Spleen (tissue), 11 donors: ENCODE results near the gene DCAF8. TPM values are rescaled to one million over a fixed set of nuclear protein-coding genes. Genes with fewer than 3 reads are reported as not detected.
"Not testable (repeated sequence)": the region's sequence is repeated elsewhere in the genome, so short reads cannot be mapped to it uniquely, and the experiment has no call there.

ENCODE experiments used
- DNase-seq: peaks from one replicate; pipeline ENCODE4 v3.0.0-alpha.2; 2020
- H3K27ac ChIP-seq, 8 donors: fragments of 200-600 bp; sonication (generic) in 7 of 8; 1 replicate in 4 of 8; 2 replicates in 4 of 8; pipeline versions ENCODE4 v1.5.0 to v1.8.0; 2016 to 2021; ENCODE audit warnings: inconsistent platforms in 4 of 8, mild to moderate bottlenecking in 4 of 8, moderate library complexity in 1 of 8
- H3K27me3 ChIP-seq, 7 donors: fragments of 200-600 bp; sonication (generic) in 6 of 7; replicated peaks in 1 of 7; 1 replicate in 4 of 7; 2 replicates in 3 of 7; pipeline versions ENCODE4 v1.5.0 to v1.8.0; 2016 to 2021; ENCODE audit warnings: inconsistent platforms in 3 of 7, mild to moderate bottlenecking in 1 of 7
- H3K36me3 ChIP-seq, 6 donors: fragments of 200-600 bp; sonication (generic) in 5 of 6; 1 replicate in 4 of 6; 2 replicates in 2 of 6; pipeline versions ENCODE4 v1.5.0 to v1.8.0; 2016 to 2021; ENCODE audit warnings: inconsistent platforms in 2 of 6
- H3K4me1 ChIP-seq, 6 donors: fragments of 200-600 bp; sonication (generic) in 5 of 6; 1 replicate in 3 of 6; 2 replicates in 3 of 6; pipeline versions ENCODE4 v1.5.0 to v1.8.0; 2016 to 2021; ENCODE audit warnings: inconsistent platforms in 3 of 6
- H3K4me3 ChIP-seq, 8 donors: fragments of 200-600 bp; sonication (generic) in 7 of 8; 1 replicate in 4 of 8; 2 replicates in 4 of 8; pipeline versions ENCODE4 v1.5.0 to v1.8.0; 2016 to 2021; ENCODE audit warnings: inconsistent platforms in 4 of 8, mild to moderate bottlenecking in 4 of 8, moderate library complexity in 2 of 8
- H3K9me3 ChIP-seq, 8 donors: fragments of 200-600 bp; sonication (generic) in 7 of 8; 1 replicate in 4 of 8; 2 replicates in 4 of 8; pipeline versions ENCODE4 v1.5.0 to v1.8.0; 2016 to 2021; ENCODE audit warnings: inconsistent platforms in 4 of 8
- CTCF ChIP-seq, 11 experiments: fragments of 200-600 bp in 7 of 11; fragments of 450-650 bp in 4 of 11; sonication (generic) in 4 of 11; IDR thresholded peaks in 8 of 11; conservative IDR thresholded peaks in 3 of 11; 1 replicate in 7 of 11; 2 replicates in 4 of 11; pipeline versions ENCODE4 v1.4.0 to v1.8.0; 2016 to 2021; ENCODE audit warnings: antibody characterized with exemption in 11 of 11, inconsistent platforms in 4 of 11, mild to moderate bottlenecking in 1 of 11
- POLR2A ChIP-seq, 3 donors: fragments of 450-650 bp; IDR thresholded peaks; one replicate each; pipeline ENCODE4 v1.5.1; 2017; ENCODE audit warnings: antibody characterized with exemption in 3 of 3, mild to moderate bottlenecking in 1 of 3
- POLR2AphosphoS5 ChIP-seq, 3 donors: sonication (generic); formaldehyde crosslinking; IDR thresholded peaks; one replicate each; pipeline ENCODE4 v1.5.1; 2017; ENCODE audit warnings: antibody characterized with exemption in 3 of 3
- WGBS, 5 donors: extraction: QIAGEN DNeasy Blood & Tissue Kit in 3 of 5; methylation state at CpG; one replicate each; pipeline versions ENCODE4 v1.1.5 to v1.1.7; 2013 to 2018; 5-methylcytosine and 5-hydroxymethylcytosine counted together
- intact Hi-C: fragments of 100-400 bp; cut with DNase I; formaldehyde crosslinking; loops from one replicate; pipeline ENCODE4 v1.15.0; 2023; ENCODE audit warnings: low total_unique reads
- polyA plus RNA-seq, 3 donors: library from polyadenylated mRNA; stranded (reverse); fragments of 200-250 nt; gene quantifications; one replicate each; pipeline ENCODE4 v1.2.1, GENCODE V29; 2013
- total RNA-seq, 7 donors: library from RNA; depleted of rRNA in 3 of 7; stranded (reverse); fragments of >200 nt in 3 of 7; fragmentation: NEBNext Ultra II Directional in 4 of 7; extraction: Animal tissue kit (Norgen Biotek cat#: 25700) in 4 of 7; gene quantifications; one replicate each; pipeline versions ENCODE4 v1.1.0 to v1.2.1, GENCODE V29; 2016 to 2021
- donor health status: healthy with polysubstance abuse.
- donor health status: DM: no; HTN: no; CAD: no; lungs with moderate emphysema.
- donor health status: DM: no; HTN: no; CAD: no.
- donor health status: Bipolar disorder and iron deficiency.
- donor health status: healthy.
- donor health status: DM: no; HTN: no; CAD: no.
- donor health status: DM: yes; HTN: yes; CAD: no.

DCAF8 gene
- total and polyA plus RNA-seq, 10 donors: 59.4 to 210 (median 148) TPM

DNA sequence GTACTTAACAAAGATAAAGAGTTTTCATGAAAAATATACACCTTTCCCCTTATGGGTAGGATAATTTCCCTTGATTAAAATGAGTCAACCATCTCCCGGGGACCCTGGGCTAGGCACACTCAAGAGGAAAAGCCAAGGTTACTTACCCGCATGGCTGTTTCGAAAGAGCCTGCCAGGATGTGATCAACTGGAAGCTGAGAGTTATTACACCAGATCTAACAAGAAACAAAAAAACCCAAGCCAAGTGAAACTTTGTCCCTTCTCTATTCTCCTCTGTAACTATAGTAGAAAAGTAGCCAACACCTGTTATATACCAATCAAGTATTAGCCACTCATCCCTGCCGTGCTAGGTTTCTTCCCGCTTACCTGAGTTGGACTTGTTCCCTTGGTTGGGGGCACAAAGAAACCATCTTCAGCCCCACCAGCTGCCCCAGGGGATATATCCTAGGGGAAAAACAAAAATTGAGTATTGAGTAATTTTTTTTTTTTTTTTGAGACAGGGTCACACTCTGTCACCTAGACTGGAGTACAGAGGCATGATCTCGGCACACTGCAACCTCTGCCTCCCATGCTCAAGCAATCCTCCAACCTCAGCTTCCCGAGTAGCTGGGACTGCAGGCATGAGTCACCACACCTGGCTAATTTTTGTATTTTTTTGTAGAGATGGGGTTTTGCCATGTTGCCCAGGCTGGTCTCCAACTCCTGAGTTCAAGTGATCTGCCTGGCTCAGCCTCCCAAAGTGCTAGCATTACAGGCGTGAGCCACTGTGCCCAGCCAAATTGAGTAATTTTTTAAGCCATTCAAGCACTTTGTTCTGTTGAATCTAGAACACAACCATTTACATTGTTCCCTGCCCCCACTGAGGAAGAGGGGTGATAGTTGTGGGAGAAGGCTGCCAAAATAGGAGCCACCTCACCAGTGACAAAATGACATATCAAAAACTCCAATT is 30.9 kb upstream of the DCAF8 start:
- intact Hi-C loops: loop anchor here (5.0 kb wide), 1 partner anchor 101 kb away; the partner anchor contains the start of gene CASQ1
- no peaks in the 10 kb centered on the region for H3K27me3 ChIP-seq
- TF ChIP-seq POLR2A (IDR thresholded peaks at IDR 0.05) (no peak), POLR2AphosphoS5 (IDR thresholded peaks at IDR 0.05) (no peak), CTCF (IDR thresholded peaks at IDR 0.05 in 8 of 11, conservative IDR thresholded peaks at IDR 0.05 in 3 of 11) (no peak)
- no peak overlapping the region for H3K4me3 ChIP-seq
- no peak for DNase-seq
- no peaks in the 10 kb centered on the region for H3K9me3 ChIP-seq
- WGBS, 5 donors: 74 to 90% (median 81%) methylated on average over 8 of the region's 8 CpGs
- H3K27ac ChIP-seq: no peak overlapping the region
- H3K4me1 ChIP-seq: peaks cover 0 to 7% (median 0%) of the 10 kb centered on the region in 6 donors
- H3K36me3 ChIP-seq: peaks cover 35 to 100% (median 100%) of the 10 kb centered on the region in 6 donors

DNA sequence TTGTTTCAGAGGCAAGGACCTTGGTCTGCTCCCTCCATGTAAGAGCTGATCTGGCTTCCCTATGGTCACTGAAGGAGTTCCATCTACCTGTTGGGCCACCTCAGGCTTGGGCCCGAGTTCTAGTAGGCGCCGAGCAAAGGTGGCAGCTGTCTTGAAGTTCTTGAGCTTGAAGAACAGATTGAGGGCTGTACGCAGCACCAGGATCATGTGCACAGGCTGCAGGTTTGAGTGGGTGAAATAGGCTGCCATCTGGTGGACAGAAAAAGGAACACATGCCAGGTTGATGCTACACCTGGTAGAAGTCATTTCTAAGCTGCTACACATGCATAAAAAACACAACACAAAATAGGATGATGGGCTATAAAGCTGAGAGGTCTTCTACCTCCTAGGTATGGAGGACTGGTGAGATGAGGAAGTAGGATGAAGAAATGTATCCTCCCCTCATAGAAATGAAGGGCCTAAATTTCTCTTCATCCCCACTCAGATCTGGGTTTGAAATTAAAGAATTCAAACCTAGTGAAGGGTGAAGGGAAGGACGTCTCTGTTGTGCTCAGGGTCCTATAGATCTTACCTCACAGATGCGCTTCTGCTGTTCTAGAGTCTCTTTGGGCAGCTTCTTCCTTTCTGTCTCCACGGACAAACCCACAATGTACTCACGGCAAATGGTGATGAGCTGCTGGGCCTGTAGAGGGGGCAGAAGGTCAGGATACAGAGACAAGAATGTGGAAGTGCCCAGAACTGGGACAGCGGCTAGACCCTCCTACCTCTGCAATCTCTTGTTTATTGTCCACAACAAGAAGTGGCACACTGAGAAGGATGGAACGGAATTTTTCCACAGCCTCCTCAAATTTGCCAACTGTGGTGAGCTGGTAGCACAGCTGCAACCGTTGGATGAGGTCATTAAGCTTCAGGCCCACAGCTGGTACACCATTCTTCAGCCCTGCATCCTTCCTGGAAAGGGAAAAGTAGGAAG is 29.2 kb upstream of the DCAF8 start:
- intact Hi-C loops: loop anchor here (5.0 kb wide), 1 partner anchor 99 kb away; the partner anchor contains the start of gene CASQ1
- TF ChIP-seq CTCF (IDR thresholded peaks at IDR 0.05 in 8 of 11, conservative IDR thresholded peaks at IDR 0.05 in 3 of 11) (peak; percentile 70 to 90 (median 81)), POLR2AphosphoS5 (IDR thresholded peaks at IDR 0.05) (peak in 2 of 3 donors; percentile 25 to 50), POLR2A (IDR thresholded peaks at IDR 0.05) (no peak)

GRCh38 chr1:160287769-160288168 is 25.4 kb upstream of the DCAF8 start:
- WGBS, 5 donors: 90 to 97% (median 94%) methylated on average over 12 of the region's 12 CpGs
- H3K27me3 ChIP-seq, H3K4me3 ChIP-seq, H3K27ac ChIP-seq, H3K9me3 ChIP-seq, DNase-seq: not testable (repeated sequence)
- Histone ChIP-seq H3K36me3 (peaks cover 11 to 60% (median 50%) of the 10 kb centered on the region in 6 donors), H3K4me1 (peaks cover 19 to 38% (median 28%) of the 10 kb centered on the region in 6 donors)
- peak in 1 of 3 donors; percentile 9 for TF ChIP-seq POLR2AphosphoS5 (IDR thresholded peaks at IDR 0.05)
- intact Hi-C loops: loop anchor here (5.0 kb wide), 1 partner anchor 185 kb away; no protein-coding TSS in a partner anchor

More for the DNA sequence above, 29.2 kb upstream of the DCAF8 start:
- Histone ChIP-seq H3K4me1 (peaks cover 0 to 7% (median 0%) of the 10 kb centered on the region in 6 donors), H3K4me3 (no peak overlapping the region), H3K9me3 (no peaks in the 10 kb centered on the region), H3K36me3 (peaks cover 26 to 89% (median 83%) of the 10 kb centered on the region in 6 donors), H3K27ac (peak overlapping the region in 2 of 8 donors; percentile 0 to 31), H3K27me3 (no peaks in the 10 kb centered on the region)
- 35 to 61% (median 42%) methylated on average over 11 of the region's 11 CpGs for WGBS, 5 donors
- DNase-seq: peak; percentile 80

DNA sequence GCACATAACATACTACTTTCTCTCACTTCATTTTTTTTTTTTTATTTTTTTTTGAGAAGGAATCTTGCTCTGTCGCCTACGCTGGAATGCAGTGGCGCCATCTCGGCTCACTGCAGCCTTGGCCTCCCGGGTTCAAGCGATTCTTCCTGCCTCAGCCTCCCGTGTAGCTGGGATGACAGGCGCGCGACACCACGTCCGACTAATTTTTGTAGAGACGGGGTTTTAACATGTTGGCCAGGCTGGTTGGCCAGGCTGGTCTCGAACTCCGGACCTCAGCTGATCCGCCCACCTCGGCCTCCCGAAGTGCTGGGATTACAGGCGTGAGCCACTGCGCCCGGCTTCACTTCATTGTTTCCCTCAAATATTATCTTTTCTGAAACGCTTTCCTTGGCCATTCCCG is 23.2 kb upstream of the DCAF8 start:
- H3K9me3 ChIP-seq: no peaks in the 10 kb centered on the region
- DNase-seq: peak; percentile 72
- WGBS, 5 donors: 76 to 91% (median 86%) methylated on average over 23 of the region's 23 CpGs
- H3K27me3 ChIP-seq: no peaks in the 10 kb centered on the region
- H3K36me3 ChIP-seq: peaks cover 6 to 60% (median 50%) of the 10 kb centered on the region in 6 donors
- no peak for TF ChIP-seq CTCF (IDR thresholded peaks at IDR 0.05 in 8 of 11, conservative IDR thresholded peaks at IDR 0.05 in 3 of 11)
- TF ChIP-seq POLR2A (IDR thresholded peaks at IDR 0.05): no peak
- no peak for TF ChIP-seq POLR2AphosphoS5 (IDR thresholded peaks at IDR 0.05)
- intact Hi-C loops: loop anchor here (5.0 kb wide), 1 partner anchor 183 kb away; no protein-coding TSS in a partner anchor
- H3K4me1 ChIP-seq: peaks cover 19 to 38% (median 28%) of the 10 kb centered on the region in 6 donors
- H3K4me3 ChIP-seq: peak overlapping the region; percentile 65 to 97 (median 86)
- H3K27ac ChIP-seq: peak overlapping the region in 4 of 8 donors; percentile 84 to 91 (median 87)
